ENCODE data around the gene FARS2. TPM values are rescaled to one million over a fixed set of nuclear protein-coding genes. Genes with fewer than 3 reads are reported as not detected.

Gene FARS2
- polyA plus RNA-seq, 1 of the 3 experiments (the other 2 are of a cell fraction), result 12.5 TPM

- no peak for TF ChIP-seq USF1 (IDR thresholded peaks at IDR 0.05; ENCODE audit: borderline replicate concordance, low read depth)
- no peak for TF ChIP-seq MAX (IDR thresholded peaks at IDR 0.05; ENCODE audit: low read depth)
- no peak for TF ChIP-seq ELF1 (IDR thresholded peaks at IDR 0.05)
These were observed 104.3 kb downstream of the FARS2 start (continued) for GRCh38 chr6:5365436-5366195.

GRCh38 chr6:5366941-5367340 is 105.6 kb downstream of the FARS2 start:
- TF ChIP-seq FOXM1 (IDR thresholded peaks at IDR 0.05; ENCODE audit: low read depth), result no peak
- TF ChIP-seq PBX3 (IDR thresholded peaks at IDR 0.05), result no peak
- TF ChIP-seq RAD21 (IDR thresholded peaks at IDR 0.05; ENCODE audit: low read length), result no peak
- no peak for TF ChIP-seq ZBTB33 (IDR thresholded peaks at IDR 0.05; ENCODE audit: borderline replicate concordance, low read depth)
- no peak for TF ChIP-seq EZH2phosphoT487 (IDR thresholded peaks at IDR 0.05; ENCODE audit: borderline replicate concordance, low read depth)
- no peak for TF ChIP-seq NRF1 (IDR thresholded peaks at IDR 0.05; ENCODE audit: low read depth, low read length)
- TF ChIP-seq NFIC (IDR thresholded peaks at IDR 0.05; ENCODE audit: borderline replicate concordance), result no peak
- no peak for TF ChIP-seq JUND (IDR thresholded peaks at IDR 0.05)
- no peak for TF ChIP-seq MEF2A (IDR thresholded peaks at IDR 0.05; ENCODE audit: borderline replicate concordance, low read depth)
- TF ChIP-seq USF2 (IDR thresholded peaks at IDR 0.05; ENCODE audit: borderline replicate concordance, low read depth, low read length), result no peak
- no peak for TF ChIP-seq RXRA (IDR thresholded peaks at IDR 0.05; ENCODE audit: borderline replicate concordance, low read depth)
- TF ChIP-seq MXI1 (IDR thresholded peaks at IDR 0.05; ENCODE audit: low read depth, low read length), result no peak
- TF ChIP-seq TAF1 (IDR thresholded peaks at IDR 0.05; ENCODE audit: borderline replicate concordance, low read depth, low read length), result no peak
- no peak for TF ChIP-seq TCF12 (IDR thresholded peaks at IDR 0.05)
- TF ChIP-seq ELF1 (IDR thresholded peaks at IDR 0.05), result no peak
- POLR2A ChIA-PET, result no interaction called here
- H3K4me3 ChIP-seq (ENCODE audit: low read depth in 2 of 2, low read length in 1 of 2), result no peak overlapping the region
- H3K36me3 ChIP-seq (replicated peaks in 1 of 2; ENCODE audit: control insufficient read depth in 1 of 2, insufficient read depth in 2 of 2, low read length in 1 of 2), result peaks cover 0 to 2% of the 10 kb centered on the region in 2 experiments
- DNase-seq, result no peak
- peaks cover 8% of the 10 kb centered on the region; the same call in 1 of the 2 replicates for H3K79me2 ChIP-seq (ENCODE audit: insufficient read depth)
- H3K27me3 ChIP-seq (ENCODE audit: insufficient read depth), result no peaks in the 10 kb centered on the region
- CTCF ChIA-PET, result interaction anchor here (1.4 to 1.9 kb wide), 2 partner anchors 13 to 223 kb away, joined by 4 to 7 read pairs; no protein-coding TSS in a partner anchor
- no peak overlapping the region for H3K9ac ChIP-seq
- H3K4me2 ChIP-seq, result no peak overlapping the region
- no peak overlapping the region for H2AFZ ChIP-seq (ENCODE audit: low read depth)
- no peaks in the 10 kb centered on the region for H3F3A ChIP-seq (replicated peaks; ENCODE audit: insufficient read depth)
- H3K27ac ChIP-seq (ENCODE audit: low read depth in 2 of 2, low read length in 1 of 2), result no peak overlapping the region
- H3K4me1 ChIP-seq (ENCODE audit: control insufficient read depth in 1 of 2, insufficient read depth in 2 of 2, low read depth in 1 of 2, low read length in 1 of 2), result peaks cover 0 to 7% of the 10 kb centered on the region in 2 experiments; a peak in 2 of 4 replicates
- no peaks in the 10 kb centered on the region for H4K20me1 ChIP-seq (ENCODE audit: insufficient read depth)
- no peaks in the 10 kb centered on the region for H3K9me3 ChIP-seq
- H3K9me2 ChIP-seq, result no peaks in the 10 kb centered on the region
- WGBS (ENCODE audit: low lambda C conversion rate), result 75% methylated on average over 3 of the region's 3 CpGs
